Thyroid gland (tissue), 4 donors: Measurements from ENCODE around the gene PDE6C. TPM values are rescaled to one million over a fixed set of nuclear protein-coding genes. Genes with fewer than 3 reads are reported as not detected.

Experiments used
- DNase-seq, 2 donors: peaks; one replicate each; pipeline ENCODE4 v3.0.0-alpha.2; 2019
- H3K27ac ChIP-seq, 3 donors: fragments of 200-600 bp; sonication (generic); 1 replicate in 2 of 3; 2 replicates in 1 of 3; pipeline ENCODE4 v1.5.1; 2016 to 2019; ENCODE audit warnings: mild to moderate bottlenecking in 1 of 3, moderate library complexity in 1 of 3
- H3K27me3 ChIP-seq: fragments of 200-600 bp; sonication (generic); one replicate; pipeline ENCODE4 v1.5.1; 2019
- H3K36me3 ChIP-seq, 2 donors: fragments of 200-600 bp; sonication (generic); one replicate each; pipeline ENCODE4 v1.5.1; 2016 to 2019
- H3K4me1 ChIP-seq, 2 donors: fragments of 200-600 bp; sonication (generic); one replicate each; pipeline ENCODE4 v1.5.1; 2017 to 2019
- H3K4me3 ChIP-seq, 3 donors: fragments of 200-600 bp; sonication (generic); replicated peaks in 1 of 3; 1 replicate in 2 of 3; 2 replicates in 1 of 3; pipeline ENCODE4 v1.5.1; 2016; ENCODE audit warnings: mild to moderate bottlenecking in 1 of 3
- H3K9me3 ChIP-seq: fragments of 200-600 bp; sonication (generic); one replicate; pipeline ENCODE4 v1.5.1; 2017
- POLR2A ChIP-seq, 2 donors: fragments of 450-650 bp; IDR thresholded peaks; one replicate each; pipeline ENCODE4 v1.6.1; 2017; ENCODE audit warnings: antibody characterized with exemption in 2 of 2, mild to moderate bottlenecking in 2 of 2, moderate library complexity in 1 of 2
- WGBS, 2 donors: methylation state at CpG; one replicate each; pipeline ENCODE4 v1.1.5; 2017; 5-methylcytosine and 5-hydroxymethylcytosine counted together
- intact Hi-C: fragments of 100-400 bp; cut with DNase I; formaldehyde crosslinking; loops from one replicate; pipeline ENCODE4 v1.15.1; 2023
- total RNA-seq, 4 donors: library from RNA; depleted of rRNA; stranded (reverse); fragments of >200 nt; gene quantifications; one replicate each; pipeline ENCODE4 v1.2.3, GENCODE V29; 2016
- TF ChIP-seq, protein P1 (sequence below), 6 experiments: fragments of 200-600 bp in 3 of 6; fragments of 450-650 bp in 3 of 6; sonication (generic) in 3 of 6; IDR thresholded peaks; one replicate each; pipeline ENCODE4 v1.5.1; 2016 to 2019; ENCODE audit warnings: antibody characterized with exemption in 6 of 6, mild to moderate bottlenecking in 2 of 6, inconsistent platforms in 1 of 6, moderate library complexity in 1 of 6

Gene PDE6C
- total RNA-seq, 4 donors from 2014 or later = not detected

- no peaks in the 10 kb centered on the region for H3K27me3 ChIP-seq
- WGBS, 2 donors = 59 to 70% methylated on average over 3 of the region's 3 CpGs
- H3K4me1 ChIP-seq = no peaks in the 10 kb centered on the region
- H3K27ac ChIP-seq = no peak overlapping the region
- no peaks in the 10 kb centered on the region for H3K9me3 ChIP-seq
- H3K36me3 ChIP-seq = no peaks in the 10 kb centered on the region
- no peak for DNase-seq
- no peak overlapping the region for H3K4me3 ChIP-seq
- intact Hi-C loops = no loop called here
- TF ChIP-seq POLR2A (IDR thresholded peaks at IDR 0.05) = no peak
- TF ChIP-seq, protein P1, sequence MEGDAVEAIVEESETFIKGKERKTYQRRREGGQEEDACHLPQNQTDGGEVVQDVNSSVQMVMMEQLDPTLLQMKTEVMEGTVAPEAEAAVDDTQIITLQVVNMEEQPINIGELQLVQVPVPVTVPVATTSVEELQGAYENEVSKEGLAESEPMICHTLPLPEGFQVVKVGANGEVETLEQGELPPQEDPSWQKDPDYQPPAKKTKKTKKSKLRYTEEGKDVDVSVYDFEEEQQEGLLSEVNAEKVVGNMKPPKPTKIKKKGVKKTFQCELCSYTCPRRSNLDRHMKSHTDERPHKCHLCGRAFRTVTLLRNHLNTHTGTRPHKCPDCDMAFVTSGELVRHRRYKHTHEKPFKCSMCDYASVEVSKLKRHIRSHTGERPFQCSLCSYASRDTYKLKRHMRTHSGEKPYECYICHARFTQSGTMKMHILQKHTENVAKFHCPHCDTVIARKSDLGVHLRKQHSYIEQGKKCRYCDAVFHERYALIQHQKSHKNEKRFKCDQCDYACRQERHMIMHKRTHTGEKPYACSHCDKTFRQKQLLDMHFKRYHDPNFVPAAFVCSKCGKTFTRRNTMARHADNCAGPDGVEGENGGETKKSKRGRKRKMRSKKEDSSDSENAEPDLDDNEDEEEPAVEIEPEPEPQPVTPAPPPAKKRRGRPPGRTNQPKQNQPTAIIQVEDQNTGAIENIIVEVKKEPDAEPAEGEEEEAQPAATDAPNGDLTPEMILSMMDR (IDR thresholded peaks at IDR 0.05) = no peak
These were observed 99.6 kb downstream of the PDE6C start for GRCh38 chr10:93711891-93712290.

- no peaks in the 10 kb centered on the region for H3K36me3 ChIP-seq
- no peak for DNase-seq
- intact Hi-C loops = no loop called here
- H3K4me1 ChIP-seq = no peaks in the 10 kb centered on the region
- H3K27me3 ChIP-seq = no peaks in the 10 kb centered on the region
- 75 to 97% methylated on average over 2 of the region's 2 CpGs for WGBS, 2 donors
- TF ChIP-seq, protein P1 (IDR thresholded peaks at IDR 0.05) = no peak
- no peak for TF ChIP-seq POLR2A (IDR thresholded peaks at IDR 0.05)
- no peaks in the 10 kb centered on the region for H3K9me3 ChIP-seq
- no peak overlapping the region for H3K4me3 ChIP-seq
- no peak overlapping the region for H3K27ac ChIP-seq
These were observed 100.3 kb downstream of the PDE6C start for GRCh38 chr10:93712593-93712992.

DNA sequence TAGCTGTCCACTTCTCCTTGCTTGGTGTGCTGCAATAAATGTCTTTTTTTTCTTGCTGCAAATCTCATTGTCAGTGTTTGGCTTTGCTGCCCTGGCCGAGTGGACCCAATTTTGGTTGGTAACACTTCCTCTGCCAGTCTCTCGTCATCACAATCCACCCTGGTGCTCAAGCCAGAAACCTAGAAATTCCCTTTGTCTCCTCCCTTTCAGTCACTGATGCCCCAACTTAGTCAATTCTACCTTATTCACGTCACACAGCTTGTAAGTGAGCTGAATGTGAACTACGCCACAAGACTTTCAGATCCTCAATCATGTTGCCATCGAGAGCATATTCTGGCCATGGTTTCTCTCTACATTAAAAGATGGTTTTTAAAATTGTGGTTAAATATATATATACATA lies 103.0 kb downstream of the PDE6C start:
- Histone ChIP-seq H3K27me3 (no peaks in the 10 kb centered on the region), H3K4me3 (no peak overlapping the region), H3K36me3 (no peaks in the 10 kb centered on the region), H3K27ac (no peak overlapping the region), H3K4me1 (no peaks in the 10 kb centered on the region), H3K9me3 (no peaks in the 10 kb centered on the region)
- 86% methylated on average over 5 of the region's 5 CpGs for WGBS, 2 donors
- intact Hi-C loops = no loop called here
- TF ChIP-seq POLR2A (IDR thresholded peaks at IDR 0.05) = no peak
- TF ChIP-seq, protein P1 (IDR thresholded peaks at IDR 0.05) = no peak
- no peak for DNase-seq

Other genes with a start within 250 kb of the PDE6C start
- 100 to 1,000 TPM in 2 of 4 donors, 10 to 100 TPM in 2; 72.3 to 210 (median 118) TPM for gene MYOF, start 130.2 kb upstream of the PDE6C start, total RNA-seq
- 1 to 10 TPM in 2 of 4 donors, under 1 TPM in 1, not detected in 1; 0.11 to 2.1 (median 1.0) TPM for gene CEP55, start 115.9 kb upstream of the PDE6C start, total RNA-seq
- under 1 TPM in 3 of 4 donors, not detected in 1; 0.15 to 0.78 (median 0.40) TPM for gene FFAR4, start 45.9 kb upstream of the PDE6C start, total RNA-seq
- 1 to 10 TPM; 1.9 to 5.5 (median 5.3) TPM for gene RBP4, start 11.3 kb upstream of the PDE6C start, total RNA-seq
- gene FRA10AC1, start 90.1 kb downstream of the PDE6C start, total RNA-seq = 100 to 1,000 TPM in 1 of 4 donors, 10 to 100 TPM in 3; 18.6 to 293 (median 27.8) TPM
- not detected for gene LGI1, start 145.4 kb downstream of the PDE6C start, total RNA-seq